ENCODE results near the gene CACNA1C.

Gene CACNA1C

GRCh38 chr12:2242816-2243215 is 190.0 kb downstream of the CACNA1C start:
- POLR2A ChIA-PET = no interaction called here
- CTCF ChIA-PET = interaction anchor here (1.2 kb wide), 1 partner anchor 10 kb away, joined by 3 read pairs; no protein-coding TSS in a partner anchor
- 90% methylated on average over 1 of the region's 3 CpGs for WGBS (ENCODE audit: insufficient coverage)

GRCh38 chr12:2243275-2243674 is 190.5 kb downstream of the CACNA1C start:
- H3K27ac ChIP-seq (ENCODE audit: insufficient read depth in 1 of 2, low read depth in 1 of 2, low read length in 2 of 2, poor library complexity in 1 of 2, severe bottlenecking in 2 of 2) = no peak overlapping the region
- no peaks in the 10 kb centered on the region for H3K27me3 ChIP-seq (replicated peaks in 2 of 5; ENCODE audit: control insufficient read depth in 4 of 5, insufficient read depth in 5 of 5, low read length in 4 of 5)
- H3K36me3 ChIP-seq (ENCODE audit: control insufficient read depth in 4 of 4, insufficient read depth in 4 of 4, low read length in 3 of 4) = no peaks in the 10 kb centered on the region
- ChIA-PET POLR2A (no interaction called here), CTCF (interaction anchor here (1.2 kb wide), 1 partner anchor 9 kb away, joined by 3 read pairs; no protein-coding TSS in a partner anchor)
- peaks cover 0 to 9% (median 4%) of the 10 kb centered on the region in 4 experiments for H3K4me1 ChIP-seq (ENCODE audit: control extremely low read depth in 1 of 4, control insufficient read depth in 4 of 4, insufficient read depth in 4 of 4, low read length in 3 of 4)
- 100% methylated on average over 2 of the region's 2 CpGs for WGBS (ENCODE audit: insufficient coverage)
- H3K9me3 ChIP-seq (ENCODE audit: control extremely low read depth in 1 of 5, control insufficient read depth in 4 of 5, insufficient read depth in 2 of 5, low read depth in 1 of 5, low read length in 4 of 5) = no peaks in the 10 kb centered on the region
- no peak overlapping the region for H3K4me3 ChIP-seq (ENCODE audit: control insufficient read depth in 1 of 7, extremely low read depth in 1 of 7, insufficient read depth in 4 of 7, low read depth in 2 of 7, low read length in 6 of 7)
- DNase-seq = no peak

More at GRCh38 chr12:2242816-2243215, 190.0 kb downstream of the CACNA1C start:
- Histone ChIP-seq H3K4me3 (ENCODE audit: control insufficient read depth in 1 of 7, extremely low read depth in 1 of 7, insufficient read depth in 4 of 7, low read depth in 2 of 7, low read length in 6 of 7) (no peak overlapping the region), H3K27me3 (replicated peaks in 2 of 5; ENCODE audit: control insufficient read depth in 4 of 5, insufficient read depth in 5 of 5, low read length in 4 of 5) (no peaks in the 10 kb centered on the region), H3K4me1 (ENCODE audit: control extremely low read depth in 1 of 4, control insufficient read depth in 4 of 4, insufficient read depth in 4 of 4, low read length in 3 of 4) (peaks cover 0 to 9% (median 4%) of the 10 kb centered on the region in 4 experiments), H3K36me3 (ENCODE audit: control insufficient read depth in 4 of 4, insufficient read depth in 4 of 4, low read length in 3 of 4) (no peaks in the 10 kb centered on the region), H3K9me3 (ENCODE audit: control extremely low read depth in 1 of 5, control insufficient read depth in 4 of 5, insufficient read depth in 2 of 5, low read depth in 1 of 5, low read length in 4 of 5) (no peaks in the 10 kb centered on the region), H3K27ac (ENCODE audit: insufficient read depth in 1 of 2, low read depth in 1 of 2, low read length in 2 of 2, poor library complexity in 1 of 2, severe bottlenecking in 2 of 2) (no peak overlapping the region)
- no peak for DNase-seq

- CTCF ChIA-PET = no interaction called here
Observed at GRCh38 chr12:2244013-2244861, 191.4 kb downstream of the CACNA1C start.

GRCh38 chr12:2246358-2246757 is 193.6 kb downstream of the CACNA1C start:
- 97% methylated on average over 10 of the region's 10 CpGs for WGBS (ENCODE audit: insufficient coverage)
- no peak overlapping the region for H3K4me3 ChIP-seq (ENCODE audit: control insufficient read depth in 1 of 7, extremely low read depth in 1 of 7, insufficient read depth in 4 of 7, low read depth in 2 of 7, low read length in 6 of 7)
- H3K9me3 ChIP-seq (ENCODE audit: control extremely low read depth in 1 of 5, control insufficient read depth in 4 of 5, insufficient read depth in 2 of 5, low read depth in 1 of 5, low read length in 4 of 5) = no peaks in the 10 kb centered on the region
- no peak for DNase-seq
- peaks cover 0 to 2% (median 0%) of the 10 kb centered on the region in 4 experiments for H3K4me1 ChIP-seq (ENCODE audit: control extremely low read depth in 1 of 4, control insufficient read depth in 4 of 4, insufficient read depth in 4 of 4, low read length in 3 of 4)
- H3K27me3 ChIP-seq (replicated peaks in 2 of 5; ENCODE audit: control insufficient read depth in 4 of 5, insufficient read depth in 5 of 5, low read length in 4 of 5) = no peaks in the 10 kb centered on the region
- H3K36me3 ChIP-seq (ENCODE audit: control insufficient read depth in 4 of 4, insufficient read depth in 4 of 4, low read length in 3 of 4) = no peaks in the 10 kb centered on the region
- ChIA-PET CTCF (interaction anchor here (1.1 kb wide), 1 partner anchor 13 kb away, joined by 3 read pairs; no protein-coding TSS in a partner anchor), POLR2A (no interaction called here)
- H3K27ac ChIP-seq (ENCODE audit: insufficient read depth in 1 of 2, low read depth in 1 of 2, low read length in 2 of 2, poor library complexity in 1 of 2, severe bottlenecking in 2 of 2) = no peak overlapping the region

More at GRCh38 chr12:2244013-2244861, 191.4 kb downstream of the CACNA1C start:
- Histone ChIP-seq H3K27ac (ENCODE audit: insufficient read depth in 1 of 2, low read depth in 1 of 2, low read length in 2 of 2, poor library complexity in 1 of 2, severe bottlenecking in 2 of 2) (no peak overlapping the region), H3K4me1 (ENCODE audit: control extremely low read depth in 1 of 4, control insufficient read depth in 4 of 4, insufficient read depth in 4 of 4, low read length in 3 of 4) (peaks cover 0 to 9% (median 4%) of the 10 kb centered on the region in 4 experiments), H3K36me3 (ENCODE audit: control insufficient read depth in 4 of 4, insufficient read depth in 4 of 4, low read length in 3 of 4) (no peaks in the 10 kb centered on the region), H3K4me3 (ENCODE audit: control insufficient read depth in 1 of 7, extremely low read depth in 1 of 7, insufficient read depth in 4 of 7, low read depth in 2 of 7, low read length in 6 of 7) (no peak overlapping the region), H3K9me3 (ENCODE audit: control extremely low read depth in 1 of 5, control insufficient read depth in 4 of 5, insufficient read depth in 2 of 5, low read depth in 1 of 5, low read length in 4 of 5) (no peaks in the 10 kb centered on the region), H3K27me3 (replicated peaks in 2 of 5; ENCODE audit: control insufficient read depth in 4 of 5, insufficient read depth in 5 of 5, low read length in 4 of 5) (no peaks in the 10 kb centered on the region)
- no peak for DNase-seq
- WGBS (ENCODE audit: insufficient coverage) = 94% methylated on average over 6 of the region's 8 CpGs
- POLR2A ChIA-PET = interaction anchor here (0.5 kb wide), 1 partner anchor 703 kb away, joined by 3 read pairs; no protein-coding TSS in a partner anchor

GRCh38 chr12:2247120-2247519 is 194.3 kb downstream of the CACNA1C start:
- H3K27ac ChIP-seq (ENCODE audit: insufficient read depth in 1 of 2, low read depth in 1 of 2, low read length in 2 of 2, poor library complexity in 1 of 2, severe bottlenecking in 2 of 2) = no peak overlapping the region
- no peak for DNase-seq
- CTCF ChIA-PET = interaction anchor here (0.9 kb wide), 1 partner anchor 9 kb away, joined by 3 read pairs; no protein-coding TSS in a partner anchor
- POLR2A ChIA-PET = no interaction called here
- no peaks in the 10 kb centered on the region for H3K9me3 ChIP-seq (ENCODE audit: control extremely low read depth in 1 of 5, control insufficient read depth in 4 of 5, insufficient read depth in 2 of 5, low read depth in 1 of 5, low read length in 4 of 5)
- peaks cover 0 to 2% (median 0%) of the 10 kb centered on the region in 4 experiments for H3K4me1 ChIP-seq (ENCODE audit: control extremely low read depth in 1 of 4, control insufficient read depth in 4 of 4, insufficient read depth in 4 of 4, low read length in 3 of 4)
- H3K4me3 ChIP-seq (ENCODE audit: control insufficient read depth in 1 of 7, extremely low read depth in 1 of 7, insufficient read depth in 4 of 7, low read depth in 2 of 7, low read length in 6 of 7) = no peak overlapping the region
- H3K27me3 ChIP-seq (replicated peaks in 2 of 5; ENCODE audit: control insufficient read depth in 4 of 5, insufficient read depth in 5 of 5, low read length in 4 of 5) = no peaks in the 10 kb centered on the region
- 78% methylated on average over 7 of the region's 7 CpGs for WGBS (ENCODE audit: insufficient coverage)
- H3K36me3 ChIP-seq (ENCODE audit: control insufficient read depth in 4 of 4, insufficient read depth in 4 of 4, low read length in 3 of 4) = no peaks in the 10 kb centered on the region

- Histone ChIP-seq H3K36me3 (ENCODE audit: control insufficient read depth in 4 of 4, insufficient read depth in 4 of 4, low read length in 3 of 4) (no peaks in the 10 kb centered on the region), H3K27ac (ENCODE audit: insufficient read depth in 1 of 2, low read depth in 1 of 2, low read length in 2 of 2, poor library complexity in 1 of 2, severe bottlenecking in 2 of 2) (no peak overlapping the region), H3K4me3 (ENCODE audit: control insufficient read depth in 1 of 7, extremely low read depth in 1 of 7, insufficient read depth in 4 of 7, low read depth in 2 of 7, low read length in 6 of 7) (no peak overlapping the region), H3K9me3 (ENCODE audit: control extremely low read depth in 1 of 5, control insufficient read depth in 4 of 5, insufficient read depth in 2 of 5, low read depth in 1 of 5, low read length in 4 of 5) (no peaks in the 10 kb centered on the region), H3K27me3 (replicated peaks in 2 of 5; ENCODE audit: control insufficient read depth in 4 of 5, insufficient read depth in 5 of 5, low read length in 4 of 5) (no peaks in the 10 kb centered on the region), H3K4me1 (ENCODE audit: control extremely low read depth in 1 of 4, control insufficient read depth in 4 of 4, insufficient read depth in 4 of 4, low read length in 3 of 4) (peaks cover 0 to 2% (median 0%) of the 10 kb centered on the region in 4 experiments)
- WGBS (ENCODE audit: insufficient coverage) = 12% methylated on average over 3 of the region's 5 CpGs
- CTCF ChIA-PET = interaction anchor here (0.9 kb wide), 1 partner anchor 10 kb away, joined by 3 read pairs; no protein-coding TSS in a partner anchor
- peak in 2 of 3 donors; percentile 47 to 54 for DNase-seq
- POLR2A ChIA-PET = no interaction called here
Observed at GRCh38 chr12:2247596-2247995, 194.8 kb downstream of the CACNA1C start.

Data from common myeloid progenitor, CD34-positive (primary cell).